Endothelial cell of umbilical vein (primary cell): ENCODE measurements around the gene ZNF396. TPM values are rescaled to one million over a fixed set of nuclear protein-coding genes. Genes with fewer than 3 reads are reported as not detected.

Source experiments
- BruUV-seq: library from RNA; stranded (reverse); fragments of 400-500 nt; replicated peaks from 2 replicates; lab custom pipeline; 2021; lab: Mats Ljungman, UMichigan
- CTCF ChIA-PET: fragments of 300-600, 350-600 bp; sonication (Branson Sonifier 250); formaldehyde crosslinking; loops from one replicate; lab custom pipeline; 2021; ENCODE audit warnings: antibody characterized with exemption, inconsistent platforms; lab: Charles Lee
- POLR2A ChIA-PET: fragments of 300-600, 350-600 bp; sonication (Branson Sonifier 250); formaldehyde crosslinking; loops from one replicate; lab custom pipeline; 2021; ENCODE audit warnings: antibody characterized with exemption, inconsistent platforms; lab: Charles Lee
- DNase-seq: peaks from one replicate; pipeline ENCODE4 v3.0.0-alpha.2; 2011; ENCODE audit warnings: low read depth, low spot score
- FAIRE-seq: peaks from 2 replicates; lab custom pipeline; 2011; peaks lifted over from hg19 to GRCh38; lab: Jason Lieb, UNC
- H2AFZ ChIP-seq: 2 replicates; pipeline ENCODE4 v1.6.0; 2012; ENCODE audit warnings: low read depth, low read length, control low read depth, inconsistent platforms
- H3K27ac ChIP-seq: 2 replicates; pipeline ENCODE4 v1.5.1; 2011; ENCODE audit warnings: low read depth, mild to moderate bottlenecking, control low read depth, low read length, moderate library complexity; ENCODE audit not compliant: insufficient read depth
- H3K27me3 ChIP-seq, 2 experiments: 2 replicates each; pipeline versions ENCODE4 v1.6.0 to v1.6.1; 2011; ENCODE audit warnings: low read length in 2 of 2, mixed read lengths in 1 of 2; ENCODE audit not compliant: control insufficient read depth in 2 of 2, insufficient read depth in 2 of 2
- H3K36me3 ChIP-seq, 2 experiments: 2 replicates in 1 of 2; 3 replicates in 1 of 2; pipeline ENCODE4 v1.5.1; 2011; ENCODE audit warnings: low read length in 2 of 2, mild to moderate bottlenecking in 1 of 2, moderate library complexity in 1 of 2; ENCODE audit not compliant: control insufficient read depth in 2 of 2, insufficient read depth in 2 of 2; ENCODE audit errors: extremely low read depth in 1 of 2
- H3K4me1 ChIP-seq: 3 replicates; pipeline ENCODE4 v1.5.1; 2011; ENCODE audit warnings: mild to moderate bottlenecking, low read length; ENCODE audit not compliant: control insufficient read depth, insufficient read depth; ENCODE audit errors: extremely low read depth
- H3K4me2 ChIP-seq: 2 replicates; pipeline ENCODE4 v1.6.1; 2011; ENCODE audit warnings: low read length, control low read depth, mixed read lengths; ENCODE audit not compliant: insufficient read depth
- H3K4me3 ChIP-seq, 3 experiments: fragments of 200-600 bp in 1 of 3; sonication (generic), shearing (Covaris generic) in 1 of 3; replicated peaks in 1 of 3; 2 replicates each; pipeline ENCODE4 v1.5.1; 2011 to 2016; ENCODE audit warnings: control low read depth in 3 of 3, low read length in 3 of 3, mild to moderate bottlenecking in 2 of 3, inconsistent platforms in 1 of 3, low read depth in 1 of 3, moderate library complexity in 1 of 3; ENCODE audit not compliant: insufficient read depth in 1 of 3
- H3K79me2 ChIP-seq: 2 replicates; pipeline ENCODE4 v1.6.0; 2012; ENCODE audit warnings: low read length, inconsistent platforms; ENCODE audit not compliant: control insufficient read depth, insufficient read depth
- H3K9ac ChIP-seq: replicated peaks from 2 replicates; pipeline ENCODE3; 2011; ENCODE audit warnings: low read length, control low read depth; ENCODE audit not compliant: insufficient read depth; ENCODE audit errors: extremely low read depth
- H3K9me1 ChIP-seq: replicated peaks from 3 replicates; pipeline ENCODE4 v1.6.0; 2011; ENCODE audit warnings: mild to moderate bottlenecking, low read length; ENCODE audit not compliant: control insufficient read depth, insufficient read depth; ENCODE audit errors: extremely low read depth
- H3K9me3 ChIP-seq: replicated peaks from 2 replicates; pipeline ENCODE4 v1.5.1; 2012; ENCODE audit warnings: low read length, inconsistent platforms; ENCODE audit not compliant: control insufficient read depth, insufficient read depth
- H4K20me1 ChIP-seq: replicated peaks from 2 replicates; pipeline ENCODE3; 2011; ENCODE audit warnings: mild to moderate bottlenecking, low read length; ENCODE audit not compliant: control insufficient read depth, insufficient read depth; ENCODE audit errors: extremely low read depth
- EZH2 ChIP-seq: IDR thresholded peaks from 2 replicates; pipeline ENCODE4 v1.6.1; 2012; ENCODE audit warnings: borderline replicate concordance, low read depth, mild to moderate bottlenecking, moderate library complexity, low read length, inconsistent platforms; ENCODE audit not compliant: severe bottlenecking
- FOS ChIP-seq: IDR thresholded peaks from 2 replicates; pipeline ENCODE4 v1.6.1; 2011; ENCODE audit warnings: mild to moderate bottlenecking, low read length, moderate library complexity, borderline replicate concordance; ENCODE audit not compliant: insufficient read depth
- GATA2 ChIP-seq: IDR thresholded peaks from 2 replicates; pipeline ENCODE4 v1.7.0; 2011; ENCODE audit warnings: low read depth, mild to moderate bottlenecking, moderate library complexity, mixed read lengths, low read length; ENCODE audit not compliant: insufficient read length, insufficient read depth
- POLR2A ChIP-seq: IDR thresholded peaks from 2 replicates; pipeline ENCODE4 v1.6.1; 2012; ENCODE audit warnings: low read depth, mild to moderate bottlenecking, control low read depth, low read length
- POLR2AphosphoS5 ChIP-seq: IDR thresholded peaks from 2 replicates; pipeline ENCODE4 v1.6.1; 2012; ENCODE audit warnings: low read depth, mild to moderate bottlenecking, control low read depth, low read length, moderate library complexity; ENCODE audit not compliant: insufficient read depth
- dilution Hi-C: fragments of 300-500 bp; cut with MboI; formaldehyde crosslinking; loops from one replicate; pipeline ENCODE4 v1.15.0; 2019; ENCODE audit warnings: low sequenced_read_pairs; ENCODE audit not compliant: extremely low pct_ligation_motif_present
- intact Hi-C: fragments of 100-400 bp; cut with micrococcal nuclease; formaldehyde crosslinking; loops from one replicate; pipeline ENCODE4 v1.10.0; 2022
- polyA plus RNA-seq, 4 experiments: library from polyadenylated mRNA; depleted of rRNA in 3 of 4; stranded (reverse) in 3 of 4; unstranded in 1 of 4; fragments of >200 nt; gene quantifications; 2 replicates each; pipeline versions ENCODE4 v1.2.1 to v1.2.3, GENCODE V29; 2011 to 2012; ENCODE audit warnings: missing spikeins in 1 of 4
- total RNA-seq: library from RNA; stranded (reverse); gene quantifications from 2 replicates; pipeline ENCODE4 v1.2.3, GENCODE V29; 2021
- TF ChIP-seq, protein P1 (sequence below), 2 donors: IDR thresholded peaks; 1 replicate in 1 of 2; 2 replicates in 1 of 2; pipeline ENCODE4 v1.5.1; 2011; ENCODE audit warnings: low read length in 2 of 2, mild to moderate bottlenecking in 2 of 2, moderate library complexity in 2 of 2, control low read depth in 1 of 2, inconsistent platforms in 1 of 2, low read depth in 1 of 2; ENCODE audit not compliant: insufficient read depth in 1 of 2; ENCODE audit errors: extremely low read depth in 1 of 2
- TF ChIP-seq, protein P2 (sequence below): IDR thresholded peaks from 2 replicates; pipeline ENCODE4 v1.6.1; 2011; ENCODE audit not compliant: insufficient read depth, insufficient read length

Gene ZNF396
- total and polyA plus RNA-seq, 2 donors (not counting 3 experiments of a cell fraction or from before 2014, with no cell fraction given): 0.28 to 0.44 TPM

DNA sequence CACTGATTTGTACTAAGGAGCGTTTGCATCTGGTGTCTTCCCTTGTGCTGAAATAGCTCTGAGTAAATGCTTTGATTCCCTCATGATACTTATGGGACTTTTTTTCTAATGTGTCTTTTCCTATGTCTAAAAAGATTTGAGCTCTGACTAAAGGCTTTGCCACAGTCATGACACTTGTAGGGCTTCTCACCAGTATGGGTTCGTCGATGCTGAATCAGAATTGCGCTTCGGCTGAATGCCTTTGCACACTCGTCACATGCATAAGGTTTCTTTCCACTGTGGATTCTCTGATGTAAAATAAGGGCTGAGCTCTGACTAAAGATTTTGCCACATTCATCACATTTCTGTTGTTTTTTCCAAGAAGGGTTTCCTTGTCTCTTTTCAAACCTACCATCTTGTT, 8.0 kb downstream of the ZNF396 start:
- peaks cover 3 to 4% of the 10 kb centered on the region in 2 experiments for H3K27me3 ChIP-seq
- CTCF ChIA-PET: interaction anchor here (2.4 to 2.5 kb wide), 2 partner anchors 14 to 17 kb away, joined by 7 to 10 read pairs; no protein-coding TSS in a partner anchor
- H3K79me2 ChIP-seq: no peaks in the 10 kb centered on the region
- H4K20me1 ChIP-seq: no peaks in the 10 kb centered on the region
- H3K4me3 ChIP-seq: no peak overlapping the region
- no peaks in the 10 kb centered on the region for H3K9me3 ChIP-seq
- intact Hi-C loops: no loop called here
- dilution Hi-C loops: no loop called here
- no TSS peak for BruUV-seq
- no peak overlapping the region for H2AFZ ChIP-seq
- H3K9me1 ChIP-seq: no peaks in the 10 kb centered on the region
- no peaks in the 10 kb centered on the region for H3K36me3 ChIP-seq
- no peak overlapping the region for H3K27ac ChIP-seq
- no peak for FAIRE-seq
- POLR2A ChIA-PET: no interaction called here
- no peak for DNase-seq
- H3K4me2 ChIP-seq: no peak overlapping the region
- H3K4me1 ChIP-seq: no peaks in the 10 kb centered on the region
- TF ChIP-seq FOS (no peak), POLR2A (no peak), POLR2AphosphoS5 (no peak), EZH2 (no peak), GATA2 (no peak)
- TF ChIP-seq, protein P1, sequence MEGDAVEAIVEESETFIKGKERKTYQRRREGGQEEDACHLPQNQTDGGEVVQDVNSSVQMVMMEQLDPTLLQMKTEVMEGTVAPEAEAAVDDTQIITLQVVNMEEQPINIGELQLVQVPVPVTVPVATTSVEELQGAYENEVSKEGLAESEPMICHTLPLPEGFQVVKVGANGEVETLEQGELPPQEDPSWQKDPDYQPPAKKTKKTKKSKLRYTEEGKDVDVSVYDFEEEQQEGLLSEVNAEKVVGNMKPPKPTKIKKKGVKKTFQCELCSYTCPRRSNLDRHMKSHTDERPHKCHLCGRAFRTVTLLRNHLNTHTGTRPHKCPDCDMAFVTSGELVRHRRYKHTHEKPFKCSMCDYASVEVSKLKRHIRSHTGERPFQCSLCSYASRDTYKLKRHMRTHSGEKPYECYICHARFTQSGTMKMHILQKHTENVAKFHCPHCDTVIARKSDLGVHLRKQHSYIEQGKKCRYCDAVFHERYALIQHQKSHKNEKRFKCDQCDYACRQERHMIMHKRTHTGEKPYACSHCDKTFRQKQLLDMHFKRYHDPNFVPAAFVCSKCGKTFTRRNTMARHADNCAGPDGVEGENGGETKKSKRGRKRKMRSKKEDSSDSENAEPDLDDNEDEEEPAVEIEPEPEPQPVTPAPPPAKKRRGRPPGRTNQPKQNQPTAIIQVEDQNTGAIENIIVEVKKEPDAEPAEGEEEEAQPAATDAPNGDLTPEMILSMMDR (IDR thresholded peaks at IDR 0.05; ENCODE audit: extremely low read depth in 1 of 2, insufficient read depth in 1 of 2, low read depth in 1 of 2, low read length in 2 of 2): no peak
- TF ChIP-seq, protein P2, sequence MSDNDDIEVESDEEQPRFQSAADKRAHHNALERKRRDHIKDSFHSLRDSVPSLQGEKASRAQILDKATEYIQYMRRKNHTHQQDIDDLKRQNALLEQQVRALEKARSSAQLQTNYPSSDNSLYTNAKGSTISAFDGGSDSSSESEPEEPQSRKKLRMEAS: no peak
- no peak overlapping the region for H3K9ac ChIP-seq
